HepG2 (cell line): ENCODE measurements around the gene FUT6. TPM values are rescaled to one million over a fixed set of nuclear protein-coding genes. Genes with fewer than 3 reads are reported as not detected.

Experiments
- FUBP1 ChIP-seq: sonication (generic); formaldehyde crosslinking; IDR thresholded peaks from 2 replicates; pipeline ENCODE4 v1.5.1; 2020; ENCODE audit warnings: missing genetic modification reagents, mild to moderate bottlenecking, borderline replicate concordance
- GABPB1 ChIP-seq: IDR thresholded peaks from 2 replicates; pipeline ENCODE4 v1.6.1; 2016; ENCODE audit warnings: mild to moderate bottlenecking, missing genetic modification reagents, moderate library complexity, missing compliant biosample characterization
- JUND ChIP-seq: sonication (generic); formaldehyde crosslinking; IDR thresholded peaks from 2 replicates; pipeline ENCODE4 v1.8.0; 2022; ENCODE audit warnings: mild to moderate bottlenecking, missing genetic modification reagents
- KLF16 ChIP-seq, 2 experiments: sonication (generic) in 1 of 2; formaldehyde crosslinking in 1 of 2; IDR thresholded peaks; 2 replicates each; pipeline versions ENCODE4 v1.6.1 to v1.8.0; 2016 to 2023; ENCODE audit warnings: missing genetic modification reagents in 2 of 2, missing compliant biosample characterization in 1 of 2
- KMT2A ChIP-seq: sonication (generic); formaldehyde crosslinking; IDR thresholded peaks from 2 replicates; pipeline ENCODE4 v1.4.0; 2020; ENCODE audit warnings: missing genetic modification reagents
- LBX2 ChIP-seq: sonication (generic); formaldehyde crosslinking; IDR thresholded peaks from 2 replicates; pipeline ENCODE4 v1.5.0; 2020; ENCODE audit warnings: missing genetic modification reagents, mild to moderate bottlenecking, borderline replicate concordance
- MAF1 ChIP-seq: sonication (generic); formaldehyde crosslinking; IDR thresholded peaks from 2 replicates; pipeline ENCODE4 v1.5.0; 2020; ENCODE audit warnings: missing genetic modification reagents, borderline replicate concordance
- PHF21A ChIP-seq: sonication (generic); formaldehyde crosslinking; IDR thresholded peaks from 2 replicates; pipeline ENCODE4 v1.5.0; 2020; ENCODE audit warnings: mild to moderate bottlenecking, missing genetic modification reagents
- POLR2G ChIP-seq: fragments of 200-400 bp; formaldehyde crosslinking; IDR thresholded peaks from 2 replicates; pipeline ENCODE4 v1.6.1; 2018; ENCODE audit warnings: mild to moderate bottlenecking, low read depth, low read length, moderate library complexity
- THAP11 ChIP-seq: IDR thresholded peaks from 2 replicates; pipeline ENCODE4 v1.6.1; 2016; ENCODE audit warnings: missing biosample characterization, missing genetic modification reagents
- TRIM22 ChIP-seq: fragments of 450-650 bp; IDR thresholded peaks from 2 replicates; pipeline ENCODE4 v1.6.1; 2017
- TRIM24 ChIP-seq: sonication (generic); formaldehyde crosslinking; IDR thresholded peaks from 2 replicates; pipeline ENCODE4 v1.8.0; 2022; ENCODE audit warnings: mild to moderate bottlenecking, missing genetic modification reagents
- ZBTB39 ChIP-seq: sonication (generic); formaldehyde crosslinking; IDR thresholded peaks from 2 replicates; pipeline ENCODE4 v1.5.0; 2020; ENCODE audit warnings: missing genetic modification reagents
- ZNF138 ChIP-seq: sonication (generic); formaldehyde crosslinking; IDR thresholded peaks from 2 replicates; pipeline ENCODE4 v1.5.0; 2020; ENCODE audit warnings: mild to moderate bottlenecking, low read depth, missing genetic modification reagents
- ZNF160 ChIP-seq: sonication (generic); formaldehyde crosslinking; IDR thresholded peaks from 2 replicates; pipeline ENCODE4 v1.8.0; 2022; ENCODE audit warnings: mild to moderate bottlenecking, inconsistent platforms, missing genetic modification reagents
- ZNF224 ChIP-seq: sonication (generic); formaldehyde crosslinking; IDR thresholded peaks from 2 replicates; pipeline ENCODE4 v1.5.0; 2020; ENCODE audit warnings: mild to moderate bottlenecking, missing genetic modification reagents
- ZNF232 ChIP-seq: sonication (generic); formaldehyde crosslinking; IDR thresholded peaks from 2 replicates; pipeline ENCODE4 v1.4.0; 2020; ENCODE audit warnings: missing genetic modification reagents, borderline replicate concordance
- ZNF24 ChIP-seq: fragments of 450-650 bp; IDR thresholded peaks from 2 replicates; pipeline ENCODE4 v1.6.1; 2017; ENCODE audit warnings: antibody characterized with exemption, mild to moderate bottlenecking
- ZNF331 ChIP-seq: sonication (generic); formaldehyde crosslinking; IDR thresholded peaks from 2 replicates; pipeline ENCODE4 v1.4.0; 2020; ENCODE audit warnings: missing genetic modification reagents
- ZNF547 ChIP-seq: sonication (generic); formaldehyde crosslinking; IDR thresholded peaks from 2 replicates; pipeline ENCODE4 v1.5.1; 2020; ENCODE audit warnings: mild to moderate bottlenecking, missing genetic modification reagents
- ZNF605 ChIP-seq: sonication (generic); formaldehyde crosslinking; IDR thresholded peaks from 2 replicates; pipeline ENCODE4 v1.8.0; 2022; ENCODE audit warnings: mild to moderate bottlenecking, missing genetic modification reagents
- ZNF761 ChIP-seq: sonication (generic); formaldehyde crosslinking; conservative IDR thresholded peaks from 2 replicates; pipeline ENCODE4 v1.4.0; 2020; ENCODE audit warnings: mild to moderate bottlenecking, missing genetic modification reagents
- polyA plus RNA-seq, 8 experiments: library from polyadenylated mRNA; depleted of rRNA in 3 of 8; stranded (reverse) in 7 of 8; unstranded in 1 of 8; fragments of >200 nt; fragmentation: Illumina TruSeq in 4 of 8; extraction: Trizol in 4 of 8; gene quantifications; 2 replicates each; pipeline versions ENCODE4 v1.2.1 to v1.2.3, GENCODE V29; 2011 to 2016; ENCODE audit warnings: low read depth in 4 of 8, missing spikeins in 1 of 8, mixed read lengths in 1 of 8; ENCODE audit not compliant: insufficient read depth in 1 of 8
- total RNA-seq, 5 experiments: library from RNA; depleted of rRNA; stranded (reverse); fragments of >200 nt; fragmentation: Illumina TruSeq; extraction: Trizol; gene quantifications; 2 replicates each; pipeline ENCODE4 v1.2.3, GENCODE V29; 2016; ENCODE audit warnings: low read depth in 1 of 5

Gene FUT6
- total and polyA plus RNA-seq, 2 of the 13 experiments (the other 11 are each of a cell fraction or from before 2014, with no cell fraction given), result 8.2 to 27.7 TPM

GRCh38 chr19:5799247-5800241 is 40.0 kb downstream of the FUT6 start (continued):
- TF ChIP-seq MAF1, result no peak
- TF ChIP-seq ZNF138 (CRISPR knock-in tag), result 0 out of 2 replicates have a peak, but pooled peaks have one; percentile 53
- TF ChIP-seq ZNF547 (CRISPR knock-in tag), result no peak
- TF ChIP-seq ZNF761, result no peak
- no peak for TF ChIP-seq POLR2G
- TF ChIP-seq ZNF24, result no peak
- TF ChIP-seq PHF21A (CRISPR knock-in tag), result no peak
- peak; percentile 52; the same call in 1 of the 2 replicates for TF ChIP-seq ZNF224
- TF ChIP-seq ZNF160, result no peak
- no peak for TF ChIP-seq THAP11 (CRISPR knock-in tag)
- TF ChIP-seq FUBP1 (CRISPR knock-in tag), result no peak
- TF ChIP-seq ZBTB39, result no peak
- TF ChIP-seq JUND (CRISPR knock-in tag), result no peak
- TF ChIP-seq LBX2, result no peak
- TF ChIP-seq KLF16 (CRISPR knock-in tag; IDR thresholded peaks at IDR 0.05), result no peak
- no peak for TF ChIP-seq KMT2A
- peak; percentile 25; the same call in 1 of the 2 replicates for TF ChIP-seq ZNF331
- TF ChIP-seq ZNF232 (CRISPR knock-in tag), result no peak
- no peak for TF ChIP-seq TRIM24 (CRISPR knock-in tag)
- no peak; the same call in 1 of the 2 replicates for TF ChIP-seq GABPB1 (CRISPR knock-in tag)
- peak; percentile 46; the same call in 1 of the 2 replicates for TF ChIP-seq ZNF605 (CRISPR knock-in tag)
- TF ChIP-seq TRIM22, result no peak
